Suprapubic skin (tissue), 4 donors: ENCODE results near the gene IFRD1.

Experiments used
- EP300 ChIP-seq: sonication (generic); formaldehyde crosslinking; IDR thresholded peaks from one replicate; pipeline ENCODE4 v1.6.1; 2017; ENCODE audit warnings: antibody characterized with exemption
- POLR2A ChIP-seq, 2 donors: fragments of 450-650 bp; IDR thresholded peaks; one replicate each; pipeline ENCODE4 v1.6.1; 2017; ENCODE audit warnings: antibody characterized with exemption in 2 of 2, mild to moderate bottlenecking in 2 of 2, moderate library complexity in 2 of 2
- POLR2AphosphoS5 ChIP-seq, 3 donors: sonication (generic); formaldehyde crosslinking; IDR thresholded peaks; one replicate each; pipeline ENCODE4 v1.6.1; 2017; ENCODE audit warnings: antibody characterized with exemption in 3 of 3
- TF ChIP-seq, protein P1 (sequence below), 2 donors: fragments of 200-600 bp in 1 of 2; fragments of 450-650 bp in 1 of 2; sonication (generic) in 1 of 2; IDR thresholded peaks; one replicate each; pipeline ENCODE4 v1.5.1; 2016 to 2019; ENCODE audit warnings: antibody characterized with exemption in 2 of 2, mild to moderate bottlenecking in 1 of 2, moderate library complexity in 1 of 2

DNA sequence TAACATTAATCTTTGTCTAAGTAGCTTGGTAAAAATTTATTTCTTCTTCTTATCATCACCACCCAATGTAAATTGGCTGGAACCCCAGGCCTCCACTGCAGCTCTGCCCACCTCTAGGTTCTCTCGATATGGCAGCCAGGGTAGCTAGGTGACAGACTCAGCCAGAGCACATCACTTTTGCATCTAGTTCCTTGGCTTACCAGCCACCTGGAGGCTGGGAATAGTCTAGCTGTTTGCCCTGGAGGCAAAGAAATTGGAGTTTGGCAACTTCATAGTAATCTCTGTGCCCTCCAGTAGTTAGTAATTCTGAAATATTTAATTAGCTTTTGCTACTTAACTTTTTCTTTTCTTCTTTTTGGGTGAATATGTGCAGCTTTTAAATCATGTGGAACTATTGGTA, 9.4 kb downstream of the IFRD1 start:
- TF ChIP-seq POLR2A (IDR thresholded peaks at IDR 0.05) (no peak), POLR2AphosphoS5 (IDR thresholded peaks at IDR 0.05) (no peak), EP300 (no peak)
- TF ChIP-seq, protein P1, sequence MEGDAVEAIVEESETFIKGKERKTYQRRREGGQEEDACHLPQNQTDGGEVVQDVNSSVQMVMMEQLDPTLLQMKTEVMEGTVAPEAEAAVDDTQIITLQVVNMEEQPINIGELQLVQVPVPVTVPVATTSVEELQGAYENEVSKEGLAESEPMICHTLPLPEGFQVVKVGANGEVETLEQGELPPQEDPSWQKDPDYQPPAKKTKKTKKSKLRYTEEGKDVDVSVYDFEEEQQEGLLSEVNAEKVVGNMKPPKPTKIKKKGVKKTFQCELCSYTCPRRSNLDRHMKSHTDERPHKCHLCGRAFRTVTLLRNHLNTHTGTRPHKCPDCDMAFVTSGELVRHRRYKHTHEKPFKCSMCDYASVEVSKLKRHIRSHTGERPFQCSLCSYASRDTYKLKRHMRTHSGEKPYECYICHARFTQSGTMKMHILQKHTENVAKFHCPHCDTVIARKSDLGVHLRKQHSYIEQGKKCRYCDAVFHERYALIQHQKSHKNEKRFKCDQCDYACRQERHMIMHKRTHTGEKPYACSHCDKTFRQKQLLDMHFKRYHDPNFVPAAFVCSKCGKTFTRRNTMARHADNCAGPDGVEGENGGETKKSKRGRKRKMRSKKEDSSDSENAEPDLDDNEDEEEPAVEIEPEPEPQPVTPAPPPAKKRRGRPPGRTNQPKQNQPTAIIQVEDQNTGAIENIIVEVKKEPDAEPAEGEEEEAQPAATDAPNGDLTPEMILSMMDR (IDR thresholded peaks at IDR 0.05): no peak
